Stomach (tissue), 9 donors: ENCODE results near the gene PCLO. TPM values are rescaled to one million over a fixed set of nuclear protein-coding genes. Genes with fewer than 3 reads are reported as not detected.

Experiments used
- DNase-seq, 2 donors: peaks; one replicate each; pipeline versions ENCODE4 v3.0.0 to v3.0.0-alpha.2; 2013 to 2019
- H3K27ac ChIP-seq, 5 donors: fragments of 200-600 bp in 4 of 5; sonication (generic) in 4 of 5; one replicate each; pipeline ENCODE4 v1.5.1; 2013 to 2019; ENCODE audit warnings: mild to moderate bottlenecking in 1 of 5, moderate library complexity in 1 of 5
- H3K27me3 ChIP-seq, 3 donors: fragments of 200-600 bp; sonication (generic); one replicate each; pipeline ENCODE4 v1.5.1; 2017 to 2019; ENCODE audit warnings: mixed run types in 1 of 3
- H3K36me3 ChIP-seq, 4 donors: fragments of 200-600 bp; sonication (generic); 1 replicate in 3 of 4; 2 replicates in 1 of 4; pipeline ENCODE4 v1.5.1; 2016 to 2019
- H3K4me1 ChIP-seq, 4 donors: fragments of 200-600 bp; sonication (generic); one replicate each; pipeline ENCODE4 v1.5.1; 2016 to 2019
- H3K4me3 ChIP-seq, 4 donors: fragments of 200-600 bp; sonication (generic) in 3 of 4; one replicate each; pipeline ENCODE4 v1.5.1; 2016 to 2019; ENCODE audit warnings: mild to moderate bottlenecking in 1 of 4
- H3K9me3 ChIP-seq, 4 donors: fragments of 200-600 bp; sonication (generic); one replicate each; pipeline ENCODE4 v1.5.1; 2016 to 2019
- CTCF ChIP-seq, 7 experiments: fragments of 450-650 bp in 4 of 7; fragments of 200-600 bp in 3 of 7; sonication (generic) in 3 of 7; IDR thresholded peaks; one replicate each; pipeline ENCODE4 v1.5.1; 2016 to 2019; ENCODE audit warnings: antibody characterized with exemption in 7 of 7, control low read depth in 2 of 7, mild to moderate bottlenecking in 1 of 7
- EP300 ChIP-seq: sonication (generic); formaldehyde crosslinking; IDR thresholded peaks from one replicate; pipeline ENCODE4 v1.6.1; 2017; ENCODE audit warnings: antibody characterized with exemption
- POLR2A ChIP-seq, 4 donors: fragments of 450-650 bp; IDR thresholded peaks; one replicate each; pipeline ENCODE4 v1.6.1; 2016; ENCODE audit warnings: antibody characterized with exemption in 4 of 4, control low read depth in 2 of 4, mild to moderate bottlenecking in 1 of 4, moderate library complexity in 1 of 4
- POLR2AphosphoS5 ChIP-seq, 3 donors: sonication (generic); formaldehyde crosslinking; IDR thresholded peaks; one replicate each; pipeline ENCODE4 v1.6.1; 2016; ENCODE audit warnings: antibody characterized with exemption in 3 of 3
- WGBS, 5 donors: extraction: QIAGEN DNeasy Blood & Tissue Kit in 3 of 5; methylation state at CpG; one replicate each; pipeline versions ENCODE4 v1.1.5 to v1.1.7; 2013 to 2018; 5-methylcytosine and 5-hydroxymethylcytosine counted together
- intact Hi-C: fragments of 100-400 bp; cut with DNase I; formaldehyde crosslinking; loops from one replicate; pipeline ENCODE4 v1.15.1; 2023; ENCODE audit warnings: low total_unique reads
- polyA plus RNA-seq, 3 donors: library from polyadenylated mRNA; stranded (reverse); fragments of 200-250 nt; gene quantifications; one replicate each; pipeline ENCODE4 v1.2.3, GENCODE V29; 2013
- total RNA-seq, 5 donors: library from RNA; depleted of rRNA; stranded (reverse); fragments of >200 nt; gene quantifications; one replicate each; pipeline versions ENCODE4 v1.1.0 to v1.2.3, GENCODE V29; 2014 to 2016
- donor health status: healthy with polysubstance abuse.
- donor health status: Bipolar disorder and iron deficiency.
- donor health status: healthy.

The PCLO gene
- total and polyA plus RNA-seq, 8 donors, result 0.31 to 8.1 (median 3.9) TPM

GRCh38 chr7:82985144-82985802 lies 177.4 kb downstream of the PCLO start:
- TF ChIP-seq POLR2A (IDR thresholded peaks at IDR 0.05) (no peak), CTCF (IDR thresholded peaks at IDR 0.05) (no peak), POLR2AphosphoS5 (IDR thresholded peaks at IDR 0.05) (no peak), EP300 (no peak)
- no peak for DNase-seq
- H3K27ac ChIP-seq, result no peak overlapping the region
- H3K27me3 ChIP-seq, result no peaks in the 10 kb centered on the region
- intact Hi-C loops, result no loop called here
- no peak overlapping the region for H3K4me3 ChIP-seq
- H3K9me3 ChIP-seq, result no peaks in the 10 kb centered on the region
- no peaks in the 10 kb centered on the region for H3K4me1 ChIP-seq
- H3K36me3 ChIP-seq, result no peaks in the 10 kb centered on the region
- WGBS, 5 donors, result 34 to 49% (median 42%) methylated on average over 2 of the region's 2 CpGs

- intact Hi-C loops, result no loop called here
Observed at GRCh38 chr7:82980130-82980788, 182.4 kb downstream of the PCLO start.

GRCh38 chr7:82975811-82976468 lies 186.7 kb downstream of the PCLO start:
- intact Hi-C loops, result no loop called here
- Histone ChIP-seq H3K9me3 (no peaks in the 10 kb centered on the region), H3K27me3 (no peaks in the 10 kb centered on the region), H3K27ac (no peak overlapping the region), H3K4me3 (no peak overlapping the region), H3K4me1 (no peaks in the 10 kb centered on the region), H3K36me3 (no peaks in the 10 kb centered on the region)
- TF ChIP-seq POLR2AphosphoS5 (IDR thresholded peaks at IDR 0.05) (no peak), EP300 (no peak), CTCF (IDR thresholded peaks at IDR 0.05) (no peak), POLR2A (IDR thresholded peaks at IDR 0.05) (no peak)
- 61 to 93% (median 78%) methylated on average over 2 of the region's 2 CpGs for WGBS, 5 donors
- DNase-seq, result no peak

More at GRCh38 chr7:82980130-82980788, 182.4 kb downstream of the PCLO start:
- Histone ChIP-seq H3K4me3 (no peak overlapping the region), H3K36me3 (no peaks in the 10 kb centered on the region), H3K27ac (no peak overlapping the region), H3K27me3 (no peaks in the 10 kb centered on the region), H3K4me1 (no peaks in the 10 kb centered on the region), H3K9me3 (no peaks in the 10 kb centered on the region)
- no peak for DNase-seq
- TF ChIP-seq CTCF (IDR thresholded peaks at IDR 0.05) (no peak), POLR2AphosphoS5 (IDR thresholded peaks at IDR 0.05) (no peak), POLR2A (IDR thresholded peaks at IDR 0.05) (no peak), EP300 (no peak)
- WGBS, 5 donors, result 71 to 78% (median 74%) methylated on average over 4 of the region's 4 CpGs

- H3K4me1 ChIP-seq, result no peaks in the 10 kb centered on the region
- no peak overlapping the region for H3K4me3 ChIP-seq
- 60 to 82% (median 76%) methylated on average over 1 of the region's 1 CpG for WGBS, 5 donors
- DNase-seq, result no peak
- no peaks in the 10 kb centered on the region for H3K9me3 ChIP-seq
- no peaks in the 10 kb centered on the region for H3K27me3 ChIP-seq
- no peak overlapping the region for H3K27ac ChIP-seq
- no peak for TF ChIP-seq POLR2AphosphoS5 (IDR thresholded peaks at IDR 0.05)
- no peak for TF ChIP-seq POLR2A (IDR thresholded peaks at IDR 0.05)
- no peak for TF ChIP-seq CTCF (IDR thresholded peaks at IDR 0.05)
- TF ChIP-seq EP300, result no peak
- intact Hi-C loops, result no loop called here
- no peaks in the 10 kb centered on the region for H3K36me3 ChIP-seq
Observed at GRCh38 chr7:82972135-82972534, 190.5 kb downstream of the PCLO start.
